K562 (cell line): Measurements from ENCODE around the gene FAM200B. TPM values are rescaled to one million over a fixed set of nuclear protein-coding genes. Genes with fewer than 3 reads are reported as not detected.

ENCODE experiments used
- ATAC-seq: fragments of 200-7000 bp; cut with Tn5 transposase; 3 replicates; pipeline ENCODE4 v1.9.1; 2020; ENCODE audit warnings: moderate library complexity
- BruUV-seq: library from RNA; stranded (reverse); fragments of 400-500 nt; replicated peaks from 2 replicates; lab custom pipeline; 2021; lab: Mats Ljungman, UMichigan
- CTCF ChIA-PET: fragments of 300-600 bp; formaldehyde crosslinking; extraction: SDS; loops from one replicate; lab custom pipeline; 2021; ENCODE audit warnings: low intra/inter-chr PET ratio; lab: Yijun Ruan, JAX
- POLR2A ChIA-PET: fragments of 300-600, 350-650 bp; sonication (Branson Sonifier 250); formaldehyde crosslinking; extraction: SDS; loops from one replicate; lab custom pipeline; 2021; ENCODE audit warnings: antibody characterized with exemption, inconsistent platforms; lab: Yijun Ruan, JAX
- DNase-seq, 4 experiments: peaks; one replicate each; pipeline versions ENCODE4 v3.0.0 to v3.0.0-alpha.2; 2011 to 2018; ENCODE audit warnings: low spot score in 3 of 4, mixed read lengths in 3 of 4; ENCODE audit errors: extremely low read depth in 1 of 4
- FAIRE-seq: peaks from 2 replicates; lab custom pipeline; 2011; peaks lifted over from hg19 to GRCh38; lab: Jason Lieb, UNC
- H2AFZ ChIP-seq: 2 replicates; pipeline ENCODE4 v1.6.0; 2011; ENCODE audit warnings: low read depth, low read length, control low read depth, inconsistent platforms
- H3K27ac ChIP-seq: fragments of 200-600 bp; 3 replicates; pipeline ENCODE4 v1.8.0; 2011; ENCODE audit warnings: low read depth, mild to moderate bottlenecking, control low read depth, inconsistent platforms, low read length, moderate library complexity, mixed read lengths; ENCODE audit errors: extremely low read depth
- H3K27me3 ChIP-seq, 2 experiments: fragments of 300-600 bp in 1 of 2; 2 replicates in 1 of 2; 3 replicates in 1 of 2; pipeline versions ENCODE4 v1.6.0 to v1.8.0; 2011; ENCODE audit warnings: inconsistent platforms in 2 of 2, low read length in 2 of 2, mild to moderate bottlenecking in 1 of 2, mixed read lengths in 1 of 2, moderate library complexity in 1 of 2; ENCODE audit not compliant: control insufficient read depth in 2 of 2, insufficient read depth in 2 of 2
- H3K36me3 ChIP-seq: fragments of 300-600 bp; 3 replicates; pipeline ENCODE4 v1.8.0; 2011; ENCODE audit warnings: mild to moderate bottlenecking, low read length, inconsistent platforms; ENCODE audit not compliant: control insufficient read depth, insufficient read depth
- H3K4me1 ChIP-seq, 2 experiments: fragments of 200-600 bp in 1 of 2; replicated peaks in 1 of 2; 2 replicates in 1 of 2; 3 replicates in 1 of 2; pipeline versions ENCODE4 v1.5.1 to v1.8.0; 2011; ENCODE audit warnings: inconsistent platforms in 2 of 2, low read length in 2 of 2, mild to moderate bottlenecking in 1 of 2, mixed read lengths in 1 of 2, moderate library complexity in 1 of 2; ENCODE audit not compliant: control insufficient read depth in 2 of 2, insufficient read depth in 2 of 2
- H3K4me2 ChIP-seq: 2 replicates; pipeline ENCODE4 v1.6.1; 2011; ENCODE audit warnings: low read length, control low read depth, inconsistent platforms, mixed read lengths; ENCODE audit not compliant: insufficient read depth
- H3K4me3 ChIP-seq: fragments of 200-600 bp; sonication (generic), shearing (Covaris generic); 2 replicates; pipeline ENCODE4 v1.5.1; 2016; ENCODE audit warnings: control low read depth, inconsistent platforms
- H3K79me2 ChIP-seq: fragments of 200-600 bp; 3 replicates; pipeline ENCODE4 v1.8.0; 2011; ENCODE audit warnings: low read length, inconsistent platforms; ENCODE audit not compliant: control insufficient read depth, insufficient read depth
- H3K9ac ChIP-seq, 2 experiments: 2 replicates each; pipeline versions ENCODE4 v1.6.0 to v1.6.1; 2011; ENCODE audit warnings: low read depth in 2 of 2, low read length in 2 of 2, control low read depth in 1 of 2, inconsistent platforms in 1 of 2, mild to moderate bottlenecking in 1 of 2, mixed read lengths in 1 of 2; ENCODE audit not compliant: insufficient read depth in 1 of 2
- H3K9me1 ChIP-seq: one replicate; pipeline ENCODE4 v1.6.0; 2011; ENCODE audit warnings: inconsistent platforms, mild to moderate bottlenecking, low read length, moderate library complexity; ENCODE audit not compliant: control insufficient read depth, insufficient read depth
- H3K9me3 ChIP-seq: replicated peaks from 2 replicates; pipeline ENCODE4 v1.5.1; 2011; ENCODE audit warnings: low read depth, low read length, inconsistent platforms; ENCODE audit not compliant: control insufficient read depth, insufficient read depth
- H4K20me1 ChIP-seq: replicated peaks from 2 replicates; pipeline ENCODE4 v1.6.1; 2011; ENCODE audit warnings: low read length, inconsistent platforms, mixed read lengths; ENCODE audit not compliant: control insufficient read depth, insufficient read depth
- CREB1 ChIP-seq, 2 experiments: sonication (generic) in 1 of 2; formaldehyde crosslinking in 1 of 2; IDR thresholded peaks; 2 replicates each; pipeline versions ENCODE4 v1.6.1 to v1.8.0; 2012 to 2022; ENCODE audit warnings: inconsistent platforms in 1 of 2, mild to moderate bottlenecking in 1 of 2, missing genetic modification reagents in 1 of 2, moderate library complexity in 1 of 2
- E2F6 ChIP-seq, 2 experiments: IDR thresholded peaks; 2 replicates each; pipeline ENCODE4 v1.6.1; 2011; ENCODE audit warnings: borderline replicate concordance in 1 of 2, control low read depth in 1 of 2, low read depth in 1 of 2, low read length in 1 of 2, mild to moderate bottlenecking in 1 of 2, mixed read lengths in 1 of 2, moderate library complexity in 1 of 2; ENCODE audit not compliant: insufficient read depth in 1 of 2, insufficient read length in 1 of 2, poor library complexity in 1 of 2, severe bottlenecking in 1 of 2; ENCODE audit errors: extremely low read depth in 1 of 2
- HDAC6 ChIP-seq: IDR thresholded peaks from 2 replicates; pipeline ENCODE4 v1.6.1; 2012; ENCODE audit warnings: low read depth, mild to moderate bottlenecking, control low read depth, inconsistent platforms, low read length, moderate library complexity
- RCOR1 ChIP-seq, 2 experiments: IDR thresholded peaks; 2 replicates each; pipeline ENCODE4 v1.6.1; 2012; ENCODE audit warnings: low read depth in 2 of 2, low read length in 2 of 2, borderline replicate concordance in 1 of 2, improper control_type of control experiment in 1 of 2
- RERE ChIP-seq: sonication (generic); formaldehyde crosslinking; IDR thresholded peaks from 2 replicates; pipeline ENCODE4 v1.8.0; 2023; ENCODE audit warnings: missing genetic modification reagents, mild to moderate bottlenecking, borderline replicate concordance
- THRB ChIP-seq: fragments of 450-650 bp; formaldehyde crosslinking; conservative IDR thresholded peaks from 2 replicates; pipeline ENCODE4 v1.4.0; 2022; ENCODE audit warnings: mild to moderate bottlenecking, missing genetic modification characterization
- ZBED1 ChIP-seq: IDR thresholded peaks from 2 replicates; pipeline ENCODE4 v1.6.1; 2014
- ZC3H8 ChIP-seq: fragments of 450-650 bp; IDR thresholded peaks from 2 replicates; pipeline ENCODE4 v1.6.1; 2017
- ZNF23 ChIP-seq: fragments of 250-450 bp; sonication (Bioruptor Pico); IDR thresholded peaks from 2 replicates; pipeline ENCODE4 v1.4.0; 2020; ENCODE audit warnings: mild to moderate bottlenecking
- ZNF384 ChIP-seq: IDR thresholded peaks from 2 replicates; pipeline ENCODE4 v1.6.1; 2012; ENCODE audit warnings: low read depth, low read length, improper control_type of control experiment
- WGBS: fragments of 100-300 bp; shearing (Covaris generic); methylation state at CpG from one replicate; pipeline ENCODE4 v1.1.6; 2016; ENCODE audit warnings: low coverage, mixed read lengths; ENCODE audit not compliant: insufficient coverage; ENCODE audit errors: missing lambda C conversion rate; 5-methylcytosine and 5-hydroxymethylcytosine counted together
- in situ Hi-C: fragments of 300-500 bp; cut with MboI; formaldehyde crosslinking; loops from 4 replicates; pipeline ENCODE4 v1.15.0; 2018; ENCODE audit warnings: inconsistent platforms, mixed read lengths
- intact Hi-C: fragments of 100-400 bp; cut with micrococcal nuclease; formaldehyde crosslinking; loops from 2 replicates; pipeline ENCODE4 v1.14.2; 2022
- polyA plus RNA-seq, 8 experiments: library from polyadenylated mRNA; depleted of rRNA in 4 of 8; stranded (reverse) in 5 of 8; unstranded in 3 of 8; fragments of >200 nt; fragmentation: Nextera tagmentation in 2 of 8; fragmentation: Illumina TruSeq in 1 of 8; extraction: Ambion mirVana in 2 of 8; extraction: Trizol in 1 of 8; gene quantifications; 2 replicates each; pipeline versions ENCODE4 v1.2.1 to v1.2.3, GENCODE V29; 2011 to 2014; ENCODE audit warnings: inconsistent platforms in 1 of 8, missing spikeins in 1 of 8
- total RNA-seq, 7 experiments: library from RNA; depleted of rRNA in 6 of 7; stranded (reverse); fragments of >200 nt in 6 of 7; fragmentation: Illumina TruSeq in 2 of 7; extraction: Trizol in 2 of 7; gene quantifications; 2 replicates each; pipeline versions ENCODE4 v1.2.1 to v1.2.3, GENCODE V29; 2011 to 2021; ENCODE audit warnings: low replicate concordance in 1 of 7

FAM200B gene
- total and polyA plus RNA-seq, 9 of the 15 experiments (the other 6 are each of a cell fraction or from before 2014, with no cell fraction given), result 17.4 to 48.0 (median 25.5) TPM

- no peak for TF ChIP-seq RERE (CRISPR knock-in tag)
- TF ChIP-seq CREB1 (IDR thresholded peaks at IDR 0.05), result no peak
- TF ChIP-seq CREB1 (CRISPR knock-in tag; IDR thresholded peaks at IDR 0.05), result no peak
- TF ChIP-seq ZNF384, result no peak
- TF ChIP-seq, all 486 proteins: peak for 0
Measured at GRCh38 chr4:15665753-15666365, 15.8 kb upstream of the FAM200B start (continued).

GRCh38 chr4:15667006-15667405, 14.6 kb upstream of the FAM200B start:
- Histone ChIP-seq H3K4me2 (no peak overlapping the region), H3K27ac (no peak overlapping the region), H3K9ac (no peak overlapping the region), H3K4me1 (no peaks in the 10 kb centered on the region), H3K27me3 (no peaks in the 10 kb centered on the region), H4K20me1 (no peaks in the 10 kb centered on the region), H3K36me3 (peaks cover 12% of the 10 kb centered on the region; the same call in 1 of the 3 replicates), H3K9me3 (no peaks in the 10 kb centered on the region), H3K79me2 (no peaks in the 10 kb centered on the region), H3K4me3 (no peak overlapping the region), H3K9me1 (no peaks in the 10 kb centered on the region), H2AFZ (no peak overlapping the region)
- intact Hi-C loops (no loop called here), in situ Hi-C loops (loop anchor here (25.0 kb wide), 1 partner anchor 655 kb away; the partner anchor contains the start of gene CPEB2)
- ATAC-seq, result no peak
- BruUV-seq, result no TSS peak
- POLR2A ChIA-PET, result interaction anchor here (0.5 kb wide), 1 partner anchor 12 kb away, joined by 3 read pairs; the partner anchor contains the start of gene FBXL5
- no peak for FAIRE-seq
- DNase-seq, result no peak
- CTCF ChIA-PET, result no interaction called here
- 80% methylated on average over 4 of the region's 4 CpGs for WGBS
- TF ChIP-seq ZC3H8 (no peak), ZNF23 (CRISPR knock-in tag) (no peak), E2F6 (IDR thresholded peaks at IDR 0.05; ENCODE audit: borderline replicate concordance in 1 of 2, extremely low read depth in 1 of 2, insufficient read depth in 1 of 2, insufficient read length in 1 of 2, low read depth in 1 of 2, low read length in 1 of 2, poor library complexity in 1 of 2, severe bottlenecking in 1 of 2) (no peak), HDAC6 (no peak), THRB (no peak), RCOR1 (IDR thresholded peaks at IDR 0.05; ENCODE audit: borderline replicate concordance in 1 of 2, low read depth in 2 of 2, low read length in 2 of 2) (no peak), ZBED1 (no peak)
